GM18870 (cell line): ENCODE results near the gene SLC9A7.
"Not testable (repeated sequence)": the region's sequence is repeated elsewhere in the genome, so short reads cannot be mapped to it uniquely, and the experiment has no call there.

Source experiments
- ATAC-seq: cut with Tn5 transposase; IDR thresholded peaks from one replicate; pipeline ENCODE4 v1.9.1; 2021; ENCODE audit warnings: moderate library complexity; ENCODE audit not compliant: unreplicated experiment

Gene SLC9A7

DNA sequence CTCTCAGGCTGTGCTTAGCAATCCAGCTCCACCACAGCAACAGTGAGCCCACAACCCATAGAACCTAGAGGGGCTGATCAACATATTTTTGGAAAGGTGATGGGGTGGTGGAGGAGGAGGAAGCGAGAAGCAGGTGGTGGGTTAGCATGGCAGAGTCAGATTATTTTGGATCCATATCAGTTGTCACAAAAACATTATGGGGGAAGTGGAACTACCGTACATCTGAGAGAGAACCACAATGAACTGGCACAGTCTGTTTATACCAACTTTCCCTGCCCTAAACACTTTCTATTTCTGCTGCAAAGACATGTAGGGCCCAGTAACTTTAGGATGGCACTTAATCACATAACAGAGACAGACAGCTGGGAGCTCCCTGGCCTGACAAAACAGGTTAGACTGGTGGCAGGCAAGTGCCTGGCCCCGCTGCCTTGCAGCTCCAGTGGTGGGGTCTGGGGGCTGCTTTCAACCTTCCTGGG is 4.3 kb downstream of the SLC9A7 start:
- ATAC-seq: no peak

DNA sequence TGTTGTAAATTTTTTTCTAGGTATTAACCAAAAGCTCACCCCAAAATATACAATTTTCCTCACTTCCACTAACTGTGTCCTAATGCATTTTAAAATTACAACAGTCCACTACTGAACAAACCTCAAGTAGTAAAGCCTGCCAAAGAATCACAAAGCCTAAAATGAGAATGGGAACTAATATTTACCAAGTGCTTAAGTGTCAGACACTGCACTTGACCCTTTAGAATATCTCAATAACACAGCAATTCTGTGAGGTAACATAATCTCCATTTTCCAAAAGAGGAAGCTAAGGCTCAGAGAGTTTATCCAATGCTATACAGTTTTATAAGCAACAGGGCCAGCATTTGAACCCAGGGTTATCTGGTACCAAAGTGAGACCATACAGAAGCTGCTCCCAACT is 4.9 kb downstream of the SLC9A7 start:
- no peak for ATAC-seq

DNA sequence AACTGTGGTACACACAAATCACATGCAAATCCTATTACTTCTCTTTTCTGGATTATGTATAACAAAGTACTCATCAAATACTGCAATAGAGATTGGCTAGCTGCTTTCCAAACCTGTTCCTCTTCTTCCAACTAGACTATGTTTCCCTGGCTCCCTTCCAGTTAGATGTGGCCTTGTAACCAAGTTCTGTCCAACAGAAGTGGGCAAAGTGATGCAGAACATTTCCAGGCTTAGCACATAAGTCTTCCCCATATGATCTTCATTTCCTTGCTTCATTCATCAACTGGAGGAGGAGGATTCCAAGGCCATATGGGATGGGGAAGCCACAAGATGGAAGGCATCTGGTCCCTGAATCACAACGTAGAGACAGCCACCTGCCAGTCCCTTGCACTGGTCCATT is 8.0 kb downstream of the SLC9A7 start:
- no peak for ATAC-seq

DNA sequence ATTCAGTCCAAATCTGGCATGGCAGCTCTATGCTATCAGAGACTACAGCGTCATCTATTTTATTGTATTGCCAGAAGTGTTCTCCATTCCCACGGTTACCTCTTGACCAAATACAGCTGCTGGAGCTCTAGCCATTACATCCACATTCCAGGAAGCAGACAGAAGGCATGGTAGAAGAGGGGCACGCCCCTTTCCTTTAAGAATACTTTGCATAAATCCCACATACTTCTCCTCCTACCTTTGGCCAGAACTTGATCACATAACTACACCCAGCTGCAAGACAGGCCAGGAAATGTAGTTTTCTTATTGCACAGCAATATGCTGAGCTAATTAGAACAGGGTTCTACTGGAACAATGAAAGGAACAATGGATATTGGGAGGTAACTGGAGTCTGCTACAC is 14.9 kb downstream of the SLC9A7 start:
- no peak for ATAC-seq

DNA sequence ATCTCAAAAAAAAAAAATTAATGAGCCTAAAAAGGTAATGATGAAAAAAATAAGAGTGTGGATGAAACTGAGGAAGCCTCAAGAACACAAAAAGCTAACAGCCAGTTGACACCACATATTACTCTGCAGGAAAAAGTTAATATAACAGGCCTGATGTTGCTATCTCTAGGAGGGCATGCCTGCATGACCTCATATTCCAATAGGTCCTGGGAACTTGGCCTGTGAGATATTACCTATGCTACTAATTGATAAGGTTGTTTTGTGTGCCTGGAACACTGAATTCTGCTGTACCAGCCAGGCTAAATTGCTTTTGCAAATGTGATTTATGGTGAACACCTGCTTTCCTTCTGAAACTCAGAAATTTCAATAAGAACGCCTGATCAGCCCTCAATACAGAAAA is 15.9 kb downstream of the SLC9A7 start:
- no peak for ATAC-seq

DNA sequence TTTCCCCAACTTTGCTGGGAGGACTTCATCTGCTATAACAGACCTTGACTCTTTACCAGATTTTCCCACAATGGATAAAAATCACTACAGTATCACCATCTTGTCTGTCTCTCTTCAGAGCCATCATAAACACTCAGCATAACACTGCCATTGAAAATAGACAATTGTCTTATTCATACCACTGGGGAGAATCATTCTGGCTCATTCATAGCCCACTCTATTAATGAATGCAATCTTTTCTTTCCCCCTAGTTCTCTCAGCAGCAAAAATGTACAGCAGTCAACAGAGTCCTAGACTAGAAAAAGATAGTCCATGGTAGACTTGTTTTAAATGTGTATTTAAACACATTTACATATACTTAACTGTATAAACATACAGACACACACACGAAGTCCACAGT is 19.2 kb downstream of the SLC9A7 start:
- ATAC-seq: no peak

DNA sequence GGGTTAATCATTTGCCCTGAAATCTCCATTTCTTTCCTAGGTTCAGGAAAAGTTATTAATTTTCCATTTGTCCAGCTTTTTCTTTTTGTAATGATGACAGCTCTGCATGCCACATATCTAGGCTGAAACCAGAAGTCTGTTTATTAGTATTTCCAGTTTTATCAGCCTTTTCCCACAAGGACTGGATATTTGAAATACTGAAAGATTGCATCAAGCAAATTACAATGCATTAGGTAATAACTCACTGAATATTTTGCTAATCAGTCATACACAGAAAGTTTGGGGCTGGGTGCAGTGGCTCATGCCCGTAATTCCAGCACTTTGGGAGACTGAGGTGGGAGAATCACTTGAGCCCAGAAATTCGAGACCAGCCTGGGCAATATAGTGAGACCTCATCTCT is 21.5 kb downstream of the SLC9A7 start:
- ATAC-seq: no peak

DNA sequence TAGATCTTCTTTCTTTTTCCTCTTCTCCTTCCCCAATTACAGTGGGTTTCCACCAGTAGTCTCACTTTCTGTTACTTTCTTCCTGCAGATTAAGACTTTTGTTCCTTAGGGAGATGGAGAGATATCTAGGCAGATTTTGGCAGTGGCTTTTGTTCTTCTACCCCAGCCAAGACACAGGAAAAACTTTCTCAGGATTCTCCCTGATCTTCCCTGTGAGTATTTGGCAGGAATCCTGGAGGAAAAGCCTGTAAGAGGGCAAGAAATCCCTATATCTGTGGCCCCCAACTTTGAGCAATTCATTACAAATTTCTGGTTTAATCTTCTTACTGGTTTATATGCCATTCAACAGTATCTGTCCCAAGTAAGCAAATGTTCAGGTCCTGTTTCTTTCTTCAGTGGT is 21.9 kb downstream of the SLC9A7 start:
- no peak for ATAC-seq

DNA sequence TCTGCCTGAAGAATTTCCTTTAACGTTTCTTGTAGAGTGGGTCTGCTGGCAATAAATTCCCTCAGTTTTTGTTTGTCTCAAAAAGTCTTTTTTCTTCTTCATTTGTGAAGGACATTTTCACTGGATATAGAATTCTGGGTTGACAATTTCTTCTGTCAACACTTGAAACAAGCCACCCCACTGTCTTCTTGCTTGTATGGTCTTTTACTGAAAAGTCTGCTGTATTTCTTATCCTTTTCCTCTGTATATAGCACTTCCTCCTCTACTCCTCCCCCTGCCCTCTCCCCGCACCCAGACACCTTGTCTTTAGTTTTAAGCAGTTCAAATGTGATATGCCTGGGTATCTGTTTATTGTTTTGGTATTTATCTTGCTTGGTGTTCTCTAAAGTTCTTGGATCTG is 23.3 kb downstream of the SLC9A7 start:
- ATAC-seq: no peak

DNA sequence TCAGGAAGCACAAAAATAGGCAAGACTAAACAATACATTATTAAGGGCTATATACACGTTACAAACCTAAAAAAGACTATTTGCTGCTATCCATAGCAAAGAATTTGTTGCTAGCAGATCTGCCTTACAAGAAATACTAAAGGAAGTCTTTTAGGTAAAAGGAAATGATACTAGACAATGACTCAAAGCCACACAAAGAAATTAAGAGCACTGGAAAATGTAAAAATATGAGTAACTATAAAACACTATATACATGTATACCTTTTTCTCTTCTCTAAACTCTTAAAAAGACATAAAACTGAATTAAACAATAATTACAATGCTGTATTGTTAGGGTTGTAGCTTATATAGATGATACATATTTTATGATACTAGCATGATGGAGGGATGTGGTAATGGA is 25.7 kb downstream of the SLC9A7 start:
- ATAC-seq: no peak

DNA sequence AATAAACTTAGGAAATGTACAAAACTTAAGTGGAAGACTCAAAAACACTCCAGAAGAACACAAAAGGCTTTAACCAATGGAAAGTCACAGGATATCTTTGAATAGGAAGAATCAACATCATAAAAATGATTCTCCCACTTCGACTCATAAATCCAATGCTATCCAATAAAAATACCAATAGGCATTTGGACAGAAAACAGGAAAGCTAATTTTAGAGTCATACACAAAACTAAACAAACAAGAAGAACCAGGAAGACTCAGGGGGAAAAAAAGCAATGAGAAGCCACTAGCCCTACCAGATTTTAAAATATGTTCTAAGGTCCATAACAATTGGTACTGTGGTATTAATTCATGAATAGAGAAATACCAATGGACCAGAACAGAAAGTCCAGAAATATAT is 28.2 kb downstream of the SLC9A7 start:
- no peak for ATAC-seq

DNA sequence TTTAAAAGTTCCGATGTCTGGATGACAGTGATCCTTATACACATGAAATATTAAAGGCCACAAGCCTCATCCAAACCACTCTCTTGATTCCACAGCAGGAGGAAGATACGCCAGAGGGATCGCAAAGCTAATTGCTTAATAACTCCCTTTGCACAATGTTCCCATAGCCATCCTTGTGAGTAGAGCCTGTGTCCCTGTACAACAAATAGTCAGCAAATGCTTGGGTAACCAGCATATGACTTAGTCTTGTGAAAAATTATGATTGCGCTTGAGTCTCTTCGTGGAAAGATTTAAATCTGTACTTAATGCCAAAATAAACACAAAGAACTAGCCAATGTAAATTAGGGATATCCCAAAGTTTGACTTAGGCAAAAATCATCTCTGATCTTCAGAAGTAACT is 31.5 kb downstream of the SLC9A7 start:
- ATAC-seq: no peak

DNA sequence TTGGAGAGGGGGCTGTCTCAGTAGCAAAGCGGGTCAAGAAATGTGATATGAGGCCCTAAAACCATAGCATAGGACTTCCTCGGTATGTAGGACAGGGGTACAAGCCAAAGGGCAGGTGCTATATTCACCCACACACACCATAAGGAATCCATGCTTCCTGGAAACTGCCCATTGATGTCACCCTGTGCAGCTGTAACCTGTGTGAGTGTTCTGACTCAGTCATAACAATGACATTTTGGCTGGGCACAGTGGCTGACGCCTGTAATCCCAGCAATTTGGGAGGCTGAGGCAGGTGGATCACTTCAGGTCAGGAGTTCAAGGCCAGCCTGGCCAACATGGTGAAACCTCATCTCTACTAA is 35.4 kb downstream of the SLC9A7 start:
- ATAC-seq: not testable (repeated sequence)

DNA sequence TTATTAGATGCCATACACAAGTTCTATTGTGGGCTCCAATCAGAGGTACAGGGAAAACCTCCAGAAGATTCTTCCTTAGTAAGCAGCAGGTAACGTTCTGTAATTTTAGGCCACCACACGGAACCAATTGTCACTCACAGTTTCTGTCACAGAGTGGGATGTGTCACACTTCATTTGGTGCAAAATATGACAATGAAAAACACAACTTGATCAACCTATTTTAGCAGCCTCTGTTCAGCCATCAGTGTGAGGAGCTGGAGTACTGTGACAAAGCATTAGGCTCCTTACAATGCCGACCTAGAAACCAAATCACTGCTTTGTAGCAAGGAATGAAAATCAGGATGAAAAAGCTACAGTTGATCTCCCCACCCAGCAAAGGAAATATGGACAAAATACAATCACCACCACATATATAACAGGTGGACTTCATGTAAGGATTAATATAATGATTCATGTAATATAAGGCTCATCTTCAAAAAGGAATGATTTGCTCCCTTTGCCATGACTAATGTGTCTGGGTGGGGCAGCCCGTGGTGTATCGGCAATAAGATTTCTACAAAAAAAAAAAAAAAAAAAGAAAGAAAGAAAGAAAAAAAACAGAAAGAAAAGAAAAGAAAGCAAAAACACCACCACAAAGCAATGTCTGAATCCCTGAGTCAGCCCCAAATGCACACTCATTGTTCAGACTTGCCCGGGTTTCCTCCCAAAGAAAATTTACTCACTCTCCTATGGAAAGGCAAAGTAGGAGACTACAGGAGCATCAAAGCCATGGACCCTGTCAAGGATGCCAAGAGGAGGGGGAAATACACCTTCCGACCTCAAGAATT is 36.0 kb downstream of the SLC9A7 start:
- no peak for ATAC-seq

DNA sequence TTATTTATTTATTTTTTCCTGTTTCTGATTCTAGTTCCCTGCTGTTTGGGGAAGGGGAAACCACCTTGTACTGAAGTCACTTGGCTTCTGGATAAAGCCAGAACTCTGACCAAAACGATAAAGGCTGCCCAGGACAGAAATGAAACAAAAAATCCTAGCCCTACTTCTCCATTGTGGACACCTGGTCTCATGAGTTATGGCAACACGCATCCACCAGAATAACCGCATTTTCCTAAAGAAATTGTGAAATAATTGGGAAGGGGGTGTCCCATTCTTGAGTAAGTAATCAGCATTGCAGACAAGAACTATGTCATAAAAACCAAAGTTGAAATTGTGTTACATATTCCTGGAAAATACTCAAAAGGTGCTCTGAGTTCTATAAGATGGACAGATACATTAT is 42.1 kb downstream of the SLC9A7 start:
- no peak for ATAC-seq

DNA sequence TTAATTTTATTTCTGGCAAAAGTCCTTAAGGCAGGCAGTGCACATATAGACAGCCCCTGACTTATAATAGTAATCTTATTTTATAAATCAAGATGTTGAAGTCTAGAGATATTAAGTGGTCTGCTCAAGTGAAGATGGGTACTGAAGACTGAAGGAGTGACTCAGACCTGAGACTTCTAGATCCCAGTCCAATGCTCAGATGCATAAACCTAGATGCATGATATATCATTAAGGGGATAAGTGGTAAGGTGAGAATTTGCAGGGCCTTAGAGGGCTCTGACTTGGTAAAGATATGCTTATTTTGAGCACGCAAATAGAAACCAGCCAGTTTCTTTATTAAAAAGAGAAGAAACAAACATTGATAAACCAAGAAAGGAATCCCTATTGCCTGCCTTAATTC is 42.9 kb downstream of the SLC9A7 start:
- no peak for ATAC-seq

DNA sequence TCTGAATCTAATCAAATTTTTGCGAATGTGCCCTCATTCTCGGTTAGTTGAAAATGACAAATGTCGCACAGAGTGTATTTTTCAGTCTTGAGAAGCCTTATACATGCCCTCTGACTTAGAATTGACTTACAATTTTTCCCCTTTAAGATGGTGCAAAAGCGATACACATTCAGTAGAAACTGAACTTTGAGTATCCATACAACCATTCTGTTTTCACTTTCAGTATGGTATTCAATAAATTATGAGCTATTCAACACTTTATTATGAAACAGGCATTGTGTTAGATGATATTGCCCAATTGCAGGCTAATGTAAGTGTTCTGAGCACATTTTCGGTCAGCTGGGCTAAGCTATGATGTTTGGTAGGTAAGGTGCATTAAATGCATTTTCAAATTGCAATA is 43.4 kb downstream of the SLC9A7 start:
- ATAC-seq: no peak

DNA sequence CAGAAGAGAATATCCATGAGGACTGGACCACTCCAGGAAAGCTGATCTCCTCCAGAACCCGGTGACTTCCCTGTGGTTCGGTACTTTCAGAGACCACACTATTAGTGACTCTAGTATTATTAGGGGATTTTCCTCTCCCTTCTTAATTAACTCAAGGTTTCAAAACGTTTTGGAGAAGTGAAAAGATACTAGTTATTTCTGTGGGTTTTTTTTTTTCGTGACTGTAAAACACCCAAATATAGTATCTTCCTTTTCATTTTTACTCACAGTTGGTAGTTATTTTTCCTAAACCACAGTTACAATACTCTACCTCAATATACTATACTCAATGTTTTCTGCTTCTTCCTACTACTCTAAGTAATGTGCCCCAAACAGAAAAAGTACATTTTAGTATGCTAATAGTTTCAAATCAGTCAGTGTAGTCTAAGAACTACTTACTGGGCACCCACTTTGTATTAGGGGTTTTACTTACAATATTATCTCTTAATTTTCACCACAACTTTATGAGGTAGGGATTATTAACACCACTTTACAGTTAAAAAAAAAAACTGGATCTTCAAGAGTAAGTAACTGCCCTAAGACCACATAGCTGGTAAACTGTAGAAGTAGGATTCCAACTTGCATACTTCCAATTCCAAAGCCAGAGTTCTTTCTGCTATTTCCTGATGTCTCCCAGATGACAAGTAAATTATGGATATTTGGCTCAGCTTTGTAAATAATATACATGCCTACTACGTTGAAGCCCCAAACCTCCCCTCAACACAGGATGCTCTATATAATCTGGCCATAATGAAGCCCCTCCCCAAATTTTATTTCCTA is 45.0 kb downstream of the SLC9A7 start:
- peak; percentile 75 for ATAC-seq

DNA sequence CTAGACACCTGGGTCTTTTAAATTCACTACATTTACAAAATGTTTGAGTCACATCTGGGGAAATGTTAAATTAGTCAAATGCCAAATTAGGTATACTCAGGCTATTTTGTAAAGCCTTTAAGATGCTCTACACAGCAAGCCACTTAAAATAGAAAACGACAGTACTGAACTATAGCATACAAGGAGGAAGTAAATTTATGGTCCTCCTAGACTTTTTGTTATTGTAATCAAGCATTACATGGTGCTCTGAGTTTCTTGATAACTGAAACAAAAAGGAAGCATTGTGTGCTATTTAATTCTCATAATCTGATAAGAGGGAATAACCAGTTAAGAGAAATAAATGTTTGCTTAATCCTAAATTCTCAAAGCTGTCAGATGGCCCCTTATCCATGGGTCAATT is 46.2 kb downstream of the SLC9A7 start:
- ATAC-seq: no peak

DNA sequence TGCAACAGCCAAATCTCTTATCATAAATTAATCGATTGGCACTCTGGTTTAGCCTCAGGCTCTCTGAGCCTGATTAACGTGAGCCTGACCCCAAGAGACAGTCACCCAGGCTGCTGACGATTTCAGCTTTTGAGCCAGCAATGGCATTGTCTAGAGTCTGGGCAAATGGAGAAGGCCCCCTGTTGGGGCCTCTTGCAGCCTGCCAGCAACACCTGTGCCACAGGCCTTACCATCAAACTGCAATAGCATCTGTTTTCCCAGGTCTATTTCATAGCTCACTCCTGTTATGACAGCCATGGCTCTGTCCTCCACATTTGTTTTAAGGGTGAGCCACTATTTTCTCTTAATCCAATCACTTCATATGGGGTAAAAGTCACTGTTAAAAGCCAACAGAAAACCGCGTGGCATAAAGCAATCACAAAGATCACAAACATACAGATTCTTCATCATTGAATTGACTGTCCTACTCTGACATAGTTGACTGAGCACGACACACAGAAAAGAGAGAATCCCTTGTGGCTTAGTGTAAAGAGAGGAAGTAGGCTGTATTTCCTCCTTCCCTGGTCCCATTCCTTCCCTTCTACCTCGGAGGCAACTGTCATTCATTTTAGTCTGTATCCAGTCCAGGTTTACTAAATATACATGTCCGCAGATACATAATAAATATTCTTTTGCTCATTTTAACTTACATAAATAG is 47.8 kb downstream of the SLC9A7 start:
- peak; percentile 26 for ATAC-seq

DNA sequence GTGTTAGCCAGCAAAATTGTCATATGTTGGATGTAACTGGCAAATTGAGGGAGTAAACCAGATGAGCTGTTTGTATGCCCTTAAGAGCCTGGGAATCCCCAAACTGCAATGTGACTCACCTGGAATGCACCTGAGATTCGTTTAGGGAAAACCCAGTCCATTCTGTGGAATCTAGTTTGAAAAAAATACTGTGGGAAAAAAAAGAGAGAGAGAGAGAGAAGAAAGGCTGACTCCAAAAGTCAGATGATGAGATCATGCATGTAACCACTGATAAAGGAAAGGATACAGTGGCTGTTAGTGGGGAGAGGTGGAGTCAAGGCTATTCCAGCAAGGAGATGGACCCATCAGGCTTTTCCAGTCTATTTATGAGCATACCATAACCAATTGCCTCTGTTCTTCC is 48.5 kb downstream of the SLC9A7 start:
- no peak for ATAC-seq
